Skeletal muscle cell (primary cell): Measurements from ENCODE around the gene GALNT14.
"Not testable (repeated sequence)": the region's sequence is repeated elsewhere in the genome, so short reads cannot be mapped to it uniquely, and the experiment has no call there.

Experiments used
- DNase-seq: peaks from one replicate; pipeline ENCODE4 v3.0.0-alpha.2; 2010; ENCODE audit warnings: low read depth
- H3K4me3 ChIP-seq: 2 replicates; pipeline ENCODE4 v1.5.1; 2011; ENCODE audit warnings: low read depth, mild to moderate bottlenecking, control low read depth, low read length, moderate library complexity

The GALNT14 gene, protein sequence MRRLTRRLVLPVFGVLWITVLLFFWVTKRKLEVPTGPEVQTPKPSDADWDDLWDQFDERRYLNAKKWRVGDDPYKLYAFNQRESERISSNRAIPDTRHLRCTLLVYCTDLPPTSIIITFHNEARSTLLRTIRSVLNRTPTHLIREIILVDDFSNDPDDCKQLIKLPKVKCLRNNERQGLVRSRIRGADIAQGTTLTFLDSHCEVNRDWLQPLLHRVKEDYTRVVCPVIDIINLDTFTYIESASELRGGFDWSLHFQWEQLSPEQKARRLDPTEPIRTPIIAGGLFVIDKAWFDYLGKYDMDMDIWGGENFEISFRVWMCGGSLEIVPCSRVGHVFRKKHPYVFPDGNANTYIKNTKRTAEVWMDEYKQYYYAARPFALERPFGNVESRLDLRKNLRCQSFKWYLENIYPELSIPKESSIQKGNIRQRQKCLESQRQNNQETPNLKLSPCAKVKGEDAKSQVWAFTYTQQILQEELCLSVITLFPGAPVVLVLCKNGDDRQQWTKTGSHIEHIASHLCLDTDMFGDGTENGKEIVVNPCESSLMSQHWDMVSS

DNA sequence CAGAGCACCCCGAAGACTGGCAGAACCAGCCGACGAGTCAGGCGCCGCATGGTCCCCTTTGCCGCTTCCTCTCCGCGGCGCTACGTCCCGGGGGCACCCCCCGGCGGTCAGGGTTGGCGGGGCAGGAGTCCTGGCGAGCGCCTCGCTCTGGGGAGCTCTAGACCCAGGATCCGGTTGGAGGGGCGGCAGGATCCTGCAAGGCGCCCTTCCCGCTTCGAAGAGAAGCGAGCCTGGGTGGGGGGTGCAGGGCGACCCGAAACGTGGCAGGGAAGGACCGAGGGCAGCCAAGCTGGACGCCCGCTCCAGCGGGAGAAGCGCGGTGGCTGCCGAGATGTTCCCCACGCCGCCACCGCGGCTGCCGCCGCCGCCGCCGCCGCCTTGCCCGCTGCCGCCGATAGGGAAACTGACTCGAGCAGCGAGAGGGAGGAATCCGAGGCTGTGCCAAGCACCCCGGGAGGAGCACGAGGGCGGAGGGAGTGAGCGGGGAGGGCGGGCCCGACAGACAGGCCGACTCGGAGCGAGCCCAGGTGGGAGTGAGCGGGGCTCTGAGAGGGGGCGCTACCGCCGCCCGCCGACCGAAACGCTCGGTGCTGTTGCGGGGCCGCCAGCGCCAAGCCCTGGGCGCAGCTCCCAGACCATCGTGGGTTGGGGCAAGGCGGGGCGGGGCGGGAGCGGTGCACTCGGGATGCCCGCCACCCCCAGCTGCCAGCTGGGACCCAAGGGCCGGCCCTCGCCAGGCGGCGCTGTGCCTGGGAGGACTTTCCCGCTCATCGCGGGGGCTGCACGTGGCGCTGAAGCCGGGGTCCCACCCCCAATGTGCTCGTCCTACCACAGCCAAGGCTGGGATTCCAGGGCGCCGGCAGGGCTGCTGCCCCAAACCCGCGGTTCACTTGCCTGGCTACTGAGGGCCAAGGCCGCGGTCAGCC, at the start of gene GALNT14:
TSS of gene GALNT14 (minus strand) at position 404 of the 926 bp plus-strand sequence. CDS start at position 50, 354 bp downstream.
- no peak for DNase-seq
- H3K4me3 ChIP-seq: peak within 1 kb of the TSS; percentile 49

DNA sequence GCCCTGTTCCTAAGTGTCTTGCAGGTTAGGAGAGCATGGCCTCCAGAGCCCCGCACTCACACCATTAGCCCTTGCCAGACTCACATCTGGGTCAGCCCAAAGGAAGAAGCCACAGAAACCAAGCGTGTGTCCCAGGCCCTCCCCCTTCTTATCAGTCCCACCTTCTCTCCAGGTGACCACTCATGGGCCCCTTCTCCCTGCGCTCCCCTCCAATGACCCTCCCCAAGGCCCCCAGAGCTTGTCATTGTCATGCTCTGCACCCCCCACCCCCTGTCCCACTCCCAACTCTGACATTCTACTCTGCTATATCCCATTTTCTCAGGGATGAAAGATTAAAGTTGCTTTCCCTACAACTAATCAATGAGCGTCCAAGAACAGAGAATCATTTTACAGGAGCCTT, 48.9 kb upstream of the GALNT14 start:
- H3K4me3 ChIP-seq: no peak overlapping the region
- no peak for DNase-seq

DNA sequence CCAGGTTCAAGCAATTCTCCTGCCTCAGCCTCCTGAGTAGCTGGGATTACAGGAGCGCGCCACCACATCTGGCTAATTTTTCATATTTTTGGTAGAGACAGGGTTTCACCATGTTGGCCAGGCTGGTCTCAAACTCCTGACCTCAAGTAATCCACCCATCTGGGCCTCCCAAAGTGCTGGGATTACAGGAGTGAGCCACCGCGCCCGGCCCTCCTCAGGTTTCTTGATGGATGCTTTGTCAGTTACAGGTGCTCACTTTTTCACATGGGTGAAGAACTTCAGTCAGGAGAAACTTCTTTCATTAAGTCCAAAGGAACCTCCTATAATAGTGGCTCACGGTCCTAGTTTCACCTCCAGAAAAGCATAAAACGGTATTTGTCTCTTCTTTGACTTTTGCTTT, 45.7 kb upstream of the GALNT14 start:
- DNase-seq, H3K4me3 ChIP-seq: not testable (repeated sequence)

DNA sequence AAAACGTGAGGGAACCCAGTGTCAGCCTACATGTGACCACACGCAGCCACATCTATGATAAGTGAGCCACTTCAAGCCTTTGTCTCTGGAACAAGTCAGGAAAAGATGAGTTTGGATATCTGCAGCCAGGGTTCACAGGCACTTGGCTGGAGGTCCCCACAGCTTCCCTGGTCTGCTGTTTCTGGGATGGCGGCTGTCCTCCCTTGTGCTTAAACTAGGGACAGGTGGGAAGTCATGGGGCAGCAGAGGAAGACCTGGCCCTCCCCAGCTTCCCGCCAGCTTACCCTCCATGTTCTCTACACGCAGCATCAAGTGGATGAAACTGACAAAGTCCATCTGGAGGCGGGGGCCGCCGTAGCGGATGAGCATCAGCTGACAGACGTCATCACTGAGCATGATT, 38.5 kb upstream of the GALNT14 start:
- DNase-seq: no peak
- H3K4me3 ChIP-seq: no peak overlapping the region

DNA sequence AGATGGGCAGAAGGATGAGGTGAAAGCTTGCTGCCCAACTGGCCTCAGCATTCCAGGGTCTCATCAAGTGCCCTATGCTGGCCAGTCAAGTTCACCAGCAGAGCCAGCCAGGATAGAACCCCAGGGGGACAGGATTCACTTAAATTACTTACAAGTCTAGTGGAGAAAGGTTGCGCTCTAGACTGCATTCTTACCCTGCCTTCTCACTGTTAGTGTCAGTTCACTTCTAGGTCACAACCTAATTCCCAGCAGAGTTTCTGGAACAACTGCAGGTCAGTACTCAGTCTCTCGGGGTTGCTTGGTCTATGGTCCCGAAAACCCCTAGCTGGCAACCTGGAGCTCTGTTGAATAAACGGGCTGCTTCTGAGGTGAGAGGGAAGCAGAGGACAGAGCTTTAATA, 32.9 kb upstream of the GALNT14 start:
- no peak for DNase-seq
- H3K4me3 ChIP-seq: no peak overlapping the region

DNA sequence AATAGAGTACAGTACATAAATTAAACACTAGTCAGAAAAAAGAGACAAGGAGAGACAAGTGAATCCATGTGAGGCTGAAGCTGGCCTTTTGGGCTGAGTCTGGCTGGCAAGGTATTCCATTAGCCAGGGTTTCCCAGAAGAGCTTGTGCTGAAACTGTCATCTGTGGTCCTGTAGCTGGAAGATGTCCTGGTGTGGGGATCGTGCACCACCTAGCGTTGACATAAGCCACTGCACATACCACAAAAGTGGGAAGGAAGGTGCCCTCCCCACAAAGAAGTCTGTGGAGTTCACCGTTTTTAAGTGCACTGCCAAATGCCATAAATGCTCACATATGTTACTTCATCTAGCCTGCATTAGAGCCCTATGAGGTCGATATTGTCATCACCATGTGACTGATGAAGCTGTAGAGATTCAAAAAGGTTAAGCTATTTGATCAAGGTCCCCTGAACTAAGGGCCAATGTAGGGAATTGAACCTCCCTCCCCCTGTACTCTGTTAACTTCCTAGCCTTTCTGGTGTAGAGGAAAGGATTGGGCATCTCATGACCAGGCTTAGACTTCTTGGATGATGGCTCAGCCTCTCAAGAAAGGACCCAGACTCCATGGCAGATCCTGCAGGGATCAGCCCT, 31.9 kb upstream of the GALNT14 start:
- no peak overlapping the region for H3K4me3 ChIP-seq
- peak; percentile 19 for DNase-seq

DNA sequence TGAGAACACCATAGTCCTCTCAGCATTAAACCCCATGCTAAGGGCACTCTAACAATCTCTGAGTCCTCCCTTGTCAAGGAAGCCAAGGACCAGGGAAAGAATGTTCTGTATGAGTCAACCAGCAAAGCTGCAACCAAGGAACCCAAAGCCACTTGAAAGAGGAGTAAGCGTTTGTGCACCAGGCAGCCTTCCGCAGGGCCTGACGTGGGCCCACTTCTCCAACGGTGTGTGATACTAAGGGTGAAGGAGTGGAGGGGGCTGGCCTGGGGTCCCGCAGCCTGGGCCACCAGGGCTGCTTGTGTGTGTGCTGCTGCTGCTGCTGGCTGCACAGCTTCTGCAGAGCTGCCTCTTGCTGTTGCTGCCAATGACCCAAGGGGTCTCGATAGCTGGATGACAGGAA, 30.1 kb upstream of the GALNT14 start:
- no peak for DNase-seq
- no peak overlapping the region for H3K4me3 ChIP-seq

DNA sequence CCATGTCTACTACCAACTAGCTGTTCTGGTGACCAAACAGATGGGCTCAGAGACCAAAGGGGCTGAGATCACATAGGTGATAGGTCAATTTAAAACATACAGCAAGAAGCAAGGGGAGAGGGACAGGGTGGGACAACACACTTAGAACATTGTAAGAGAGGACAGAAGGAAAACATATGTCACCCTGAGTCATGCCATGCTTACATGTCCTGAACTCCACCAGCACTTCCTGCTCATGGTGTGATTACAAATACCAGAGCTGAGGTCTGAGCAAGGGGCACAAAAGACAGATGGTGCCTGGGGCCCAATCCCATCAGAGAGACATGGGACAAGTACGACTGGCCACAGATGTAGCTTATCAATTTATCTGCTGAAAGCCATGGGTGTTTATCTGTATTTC, 28.7 kb upstream of the GALNT14 start:
- no peak overlapping the region for H3K4me3 ChIP-seq
- DNase-seq: no peak

DNA sequence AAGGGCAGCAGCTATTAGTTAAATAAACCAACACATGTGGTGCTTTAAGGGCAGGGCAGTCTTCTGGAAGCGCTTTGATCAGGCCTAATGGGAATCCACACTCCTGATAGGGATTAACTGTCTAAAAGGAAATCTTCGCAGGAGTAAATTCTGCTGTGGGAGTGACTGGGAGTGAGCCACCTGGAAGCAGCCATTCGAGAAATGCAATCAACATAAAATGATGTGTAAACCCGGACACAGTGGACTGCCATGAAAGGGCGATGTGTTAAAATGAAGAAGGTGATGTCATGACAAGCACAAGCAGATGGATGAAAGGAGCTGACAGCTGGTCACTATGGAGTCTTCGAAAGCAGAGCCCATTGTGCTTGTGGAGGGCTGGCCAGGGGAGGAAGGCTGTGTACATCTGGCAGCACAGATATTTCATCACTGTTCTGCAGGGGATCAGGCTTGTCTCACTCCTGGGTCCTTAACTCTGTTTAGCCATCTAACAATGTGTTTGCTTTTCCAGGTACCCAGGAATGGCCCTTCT, 24.8 kb upstream of the GALNT14 start:
- no peak overlapping the region for H3K4me3 ChIP-seq
- no peak for DNase-seq

DNA sequence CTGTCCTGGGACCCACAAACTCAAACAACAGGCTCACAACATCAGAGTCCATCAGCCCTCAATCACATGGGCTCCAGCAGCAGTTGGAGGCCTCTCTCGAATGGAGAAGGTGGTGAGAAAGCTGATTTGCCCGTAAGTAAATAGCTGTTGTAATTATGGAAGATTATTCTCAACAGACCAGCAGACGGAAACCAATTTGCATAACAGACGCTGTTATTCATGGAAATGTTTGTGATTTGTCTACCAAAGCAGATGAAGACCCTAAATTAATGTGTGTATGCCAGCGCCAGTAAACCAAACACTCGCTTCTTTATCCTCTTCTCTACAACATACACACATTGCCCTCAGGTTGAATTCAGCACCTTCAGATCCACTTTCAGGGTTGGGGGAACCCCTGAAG, 23.4 kb upstream of the GALNT14 start:
- no peak for DNase-seq
- H3K4me3 ChIP-seq: no peak overlapping the region

DNA sequence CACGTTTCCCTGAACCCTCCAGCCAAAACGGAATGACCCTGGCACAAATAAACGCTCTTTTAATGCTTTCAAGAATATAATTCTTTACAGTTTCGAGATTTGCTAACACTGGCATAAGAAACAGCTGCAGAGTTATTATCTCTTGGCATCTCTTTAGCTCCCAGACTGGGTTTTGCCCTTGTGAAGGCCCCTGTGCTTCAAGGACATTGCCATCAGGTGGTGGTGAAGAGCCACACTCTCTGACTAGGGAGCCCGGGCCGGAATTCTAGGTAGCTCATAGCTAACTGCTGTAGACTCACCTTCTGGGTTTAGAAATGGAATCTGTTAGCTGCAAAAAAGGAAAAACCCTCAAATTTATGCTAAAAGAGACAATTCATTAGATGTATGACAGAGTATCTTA, 13.3 kb upstream of the GALNT14 start:
- H3K4me3 ChIP-seq: no peak overlapping the region
- DNase-seq: no peak

DNA sequence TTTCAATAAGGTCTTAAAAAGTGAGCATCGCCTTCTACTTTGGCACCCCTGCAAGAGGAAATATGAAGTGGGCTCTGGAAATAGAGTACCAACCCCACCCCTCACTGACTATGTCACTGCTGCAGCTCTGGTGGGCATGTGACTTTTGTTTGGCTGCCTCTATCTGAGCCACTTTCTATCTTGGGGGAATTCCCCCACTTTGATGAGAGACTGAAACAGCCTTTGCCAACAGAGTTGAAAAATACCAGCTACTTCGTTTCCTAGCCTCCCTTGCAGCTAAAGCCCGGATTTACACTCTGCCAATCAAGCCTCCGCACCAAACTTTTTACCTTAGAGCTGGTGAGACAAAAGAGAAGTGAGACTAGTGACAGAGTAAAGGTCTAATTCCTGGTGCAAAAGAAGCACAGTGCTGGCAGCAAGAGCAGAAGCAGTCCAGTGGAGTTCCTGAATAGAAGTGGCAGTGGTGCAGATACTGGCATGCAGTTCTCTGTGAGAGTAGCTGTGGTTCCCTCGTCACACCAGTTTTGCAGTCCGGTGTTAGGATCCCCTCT, 12.0 kb upstream of the GALNT14 start:
- no peak overlapping the region for H3K4me3 ChIP-seq
- DNase-seq: no peak

DNA sequence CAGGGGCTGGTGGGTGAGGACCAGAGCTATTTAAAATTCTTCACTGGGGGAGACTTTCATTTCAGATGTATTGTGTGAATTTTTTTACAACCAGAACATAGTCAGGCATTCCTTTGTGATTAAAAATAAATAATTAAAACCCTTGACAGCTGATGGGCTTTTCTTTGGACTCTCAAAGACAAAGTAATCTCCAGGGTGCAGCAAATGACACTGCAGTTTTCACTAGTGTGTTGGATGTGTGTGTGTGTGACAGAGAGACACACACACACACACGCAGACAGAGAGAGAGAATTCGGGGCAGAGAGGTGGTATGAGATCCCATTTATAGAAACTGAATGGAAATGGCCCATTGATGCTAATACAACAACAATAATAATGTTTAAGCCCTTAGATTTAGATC, 10.3 kb upstream of the GALNT14 start:
- no peak for DNase-seq
- no peak overlapping the region for H3K4me3 ChIP-seq

DNA sequence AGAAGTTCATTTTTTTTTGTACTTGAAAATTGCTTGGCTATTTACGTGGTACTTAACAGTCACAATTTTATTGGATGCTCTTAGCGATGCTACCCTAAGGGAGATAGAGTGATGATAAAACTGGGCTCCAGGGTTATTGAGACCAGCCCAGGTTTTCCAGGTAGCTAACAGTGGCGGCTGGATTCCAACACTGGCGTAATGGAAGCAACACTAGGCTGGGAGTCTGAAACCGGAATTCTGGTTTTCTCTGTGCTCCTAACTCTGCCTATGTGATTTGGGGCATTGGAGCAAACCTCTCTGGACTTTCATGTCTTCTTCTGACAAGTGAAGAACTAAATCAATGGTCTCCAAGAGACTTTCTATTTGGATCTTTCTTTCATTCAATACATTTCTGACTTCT, 9.4 kb upstream of the GALNT14 start:
- no peak for DNase-seq
- H3K4me3 ChIP-seq: no peak overlapping the region

DNA sequence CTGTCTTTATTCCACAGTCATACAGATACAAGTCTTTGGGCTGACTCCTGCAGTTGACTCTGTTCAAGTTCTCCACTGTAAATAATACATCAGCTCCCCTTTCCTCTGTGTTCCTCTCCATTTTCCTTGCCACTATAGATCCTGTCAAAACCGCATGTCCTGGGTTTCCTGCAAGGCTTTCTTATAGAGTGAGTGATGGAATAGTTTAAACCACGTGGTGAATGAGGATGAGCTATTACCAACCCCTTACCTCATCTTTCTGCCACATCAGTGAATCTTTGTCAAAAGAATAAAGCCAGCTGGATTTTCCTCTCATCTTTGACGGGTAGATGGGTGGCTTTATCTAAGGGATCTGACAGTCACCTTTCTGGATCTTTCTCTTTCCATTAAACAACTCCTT, 3.9 kb upstream of the GALNT14 start:
- DNase-seq: no peak

DNA sequence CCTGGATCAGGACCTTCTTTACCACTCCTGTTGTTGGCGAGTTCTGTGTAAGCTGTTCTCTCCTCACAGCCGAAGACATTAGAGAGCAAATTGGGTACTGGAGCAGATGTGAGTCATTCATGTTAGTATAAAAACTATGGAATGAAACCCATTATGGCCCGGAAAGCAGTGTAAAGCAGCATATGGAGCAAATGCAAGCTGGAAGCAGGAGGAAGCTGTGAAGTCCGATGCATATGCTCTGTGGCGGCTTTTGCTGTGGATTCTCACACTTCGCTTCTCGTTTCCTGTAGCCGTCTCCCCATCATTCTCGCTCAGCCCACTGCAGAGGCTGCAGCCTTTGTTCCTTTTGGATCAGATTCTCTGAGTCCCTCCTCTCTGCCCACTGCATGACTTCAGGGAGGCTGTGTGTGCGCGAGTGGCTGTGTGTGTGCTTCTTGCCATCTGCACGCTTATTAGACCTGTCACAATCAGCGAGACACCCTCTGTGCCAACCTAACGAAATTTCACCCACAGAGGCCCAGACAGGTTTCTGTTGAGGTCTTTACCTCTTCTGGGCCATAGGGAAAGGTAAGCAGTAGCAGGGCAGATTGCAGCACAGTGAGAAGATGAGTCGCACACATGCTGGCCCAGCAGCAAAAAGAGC, 3.3 kb upstream of the GALNT14 start:
- DNase-seq: no peak
- no peak overlapping the region for H3K4me3 ChIP-seq

More for the DNA sequence above, 3.9 kb upstream of the GALNT14 start:
- no peak overlapping the region for H3K4me3 ChIP-seq

DNA sequence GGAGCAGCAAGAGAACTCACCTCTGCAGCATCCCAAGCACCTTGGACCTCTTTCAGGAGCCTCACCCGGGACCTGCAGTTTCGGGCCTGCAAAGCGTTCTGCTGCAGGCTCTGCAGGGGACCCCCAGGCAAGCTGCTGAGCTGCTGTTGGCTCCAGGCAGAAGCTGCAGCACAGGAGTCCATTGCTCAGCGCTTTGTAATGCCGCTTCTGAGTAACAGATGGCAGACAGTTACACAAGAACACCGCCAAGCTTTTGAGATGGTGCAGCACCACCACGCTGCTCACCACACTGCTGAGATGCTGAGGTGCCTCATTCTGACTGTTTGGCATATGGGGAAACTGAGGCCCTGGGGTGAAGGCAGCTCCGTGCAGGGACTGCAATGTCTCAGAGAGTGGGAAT, 1.9 kb upstream of the GALNT14 start:
- no peak for DNase-seq
- no peak overlapping the region for H3K4me3 ChIP-seq

DNA sequence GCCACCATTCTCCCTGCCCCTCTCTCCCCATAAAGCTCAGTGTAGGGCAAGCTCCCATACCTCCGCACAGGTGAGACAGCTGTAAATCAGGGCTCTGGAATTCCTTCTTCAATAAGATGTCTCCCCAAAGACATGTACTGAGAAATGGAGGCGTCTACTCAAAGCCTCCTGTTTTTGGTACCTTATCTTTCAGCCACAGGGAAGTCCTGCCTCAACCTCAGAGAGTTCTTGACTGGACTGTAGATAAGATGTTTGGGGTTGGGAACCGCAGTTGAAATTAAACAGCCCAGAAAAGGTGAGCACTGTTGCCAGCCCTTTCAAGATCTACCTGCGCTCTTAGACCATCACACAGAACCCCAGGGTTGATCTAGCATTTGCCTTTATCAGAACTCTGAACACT, 1.4 kb upstream of the GALNT14 start:
- DNase-seq: no peak
- no peak overlapping the region for H3K4me3 ChIP-seq
